NCI-H226 (cell line): ENCODE measurements around the gene RNF212.

Source experiments
- DNase-seq: peaks from one replicate; pipeline ENCODE4 v3.0.0-alpha.2; 2015

Gene RNF212

DNA sequence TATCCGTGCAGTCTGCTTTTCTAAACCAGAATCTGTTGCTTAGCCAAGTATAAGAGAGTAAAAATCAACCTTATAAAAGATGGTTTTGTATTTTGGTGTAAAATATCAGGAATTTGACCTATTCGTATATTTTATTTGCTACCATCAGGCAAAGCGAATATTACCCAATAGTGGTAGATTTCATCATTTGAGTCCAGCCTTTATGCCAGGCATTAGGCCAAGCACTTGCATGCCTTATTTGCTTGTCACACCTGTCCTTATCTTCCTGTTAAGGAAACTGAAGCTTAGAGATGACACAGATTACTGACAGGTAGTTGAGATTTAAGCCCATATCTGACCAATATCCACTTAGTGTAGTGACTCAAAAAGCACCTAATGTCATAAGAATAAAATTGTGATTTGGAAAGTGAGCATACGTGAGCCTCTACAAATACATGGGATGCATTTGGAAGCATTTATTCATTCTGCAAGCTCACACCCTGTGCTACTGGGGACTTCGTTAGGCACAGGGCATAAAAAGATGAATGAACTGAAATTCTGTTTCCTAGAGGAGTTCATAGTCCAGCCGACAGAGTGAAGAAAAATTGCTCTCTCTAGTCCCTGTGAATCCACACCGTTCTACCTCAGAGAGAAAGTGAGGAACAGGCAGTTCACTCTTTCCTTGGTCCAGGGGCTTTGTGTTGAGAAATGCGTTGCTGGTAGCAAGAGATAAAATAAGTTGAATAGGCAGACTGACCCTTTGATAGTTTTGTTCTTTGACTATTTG is 2.3 kb upstream of the RNF212 start:
- DNase-seq = peak; percentile 16

DNA sequence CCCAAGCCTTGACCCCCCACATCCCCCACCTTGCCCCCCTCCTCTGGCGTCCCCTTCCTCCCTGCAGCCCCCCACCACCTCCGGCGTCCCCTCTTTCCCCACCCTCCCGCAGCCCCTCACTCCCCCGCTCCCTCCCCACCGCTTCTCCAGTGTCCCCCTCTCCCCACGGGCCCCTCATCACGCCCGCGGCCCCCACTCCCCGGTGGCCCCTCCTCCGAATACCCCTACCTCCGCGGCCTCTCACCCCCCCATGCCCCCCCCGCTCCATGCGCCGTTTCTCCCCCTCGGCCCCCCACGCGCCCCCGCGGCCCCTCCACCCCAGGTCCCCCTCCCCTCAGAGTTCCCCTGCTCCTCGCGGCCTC is 562 bp downstream of the RNF212 start:
- DNase-seq = no peak

- no peak for DNase-seq
Measured at GRCh38 chr4:1112174-1112820, 1.1 kb downstream of the RNF212 start.

GRCh38 chr4:1111259-1111809 is 2.0 kb downstream of the RNF212 start:
- DNase-seq = no peak

- DNase-seq = no peak
Measured at GRCh38 chr4:1109898-1110506, 3.4 kb downstream of the RNF212 start.

GRCh38 chr4:1109333-1109732 is 4.0 kb downstream of the RNF212 start:
- no peak for DNase-seq

DNA sequence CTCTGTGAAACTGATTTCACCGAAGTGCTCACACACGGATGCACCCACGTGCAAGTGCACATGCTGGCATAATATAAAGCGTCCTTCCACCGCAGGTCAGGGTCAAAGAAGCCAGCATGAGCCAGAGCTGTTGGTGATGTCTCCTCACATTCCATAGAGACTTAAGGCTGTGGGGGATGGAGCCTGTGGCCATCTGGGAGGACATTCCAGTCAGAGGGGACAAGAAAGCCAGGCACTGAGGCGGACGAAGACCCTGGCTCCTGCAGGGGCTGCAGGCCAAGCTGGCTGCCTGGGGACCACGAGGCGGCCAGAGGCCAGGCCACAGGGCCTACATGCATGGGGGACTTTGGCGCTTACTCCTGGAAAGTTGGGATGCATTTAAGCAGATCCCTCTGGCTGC is 7.7 kb downstream of the RNF212 start:
- no peak for DNase-seq

GRCh38 chr4:1105067-1105466 is 8.3 kb downstream of the RNF212 start:
- no peak for DNase-seq

GRCh38 chr4:1104647-1105046 is 8.7 kb downstream of the RNF212 start:
- DNase-seq = no peak

DNA sequence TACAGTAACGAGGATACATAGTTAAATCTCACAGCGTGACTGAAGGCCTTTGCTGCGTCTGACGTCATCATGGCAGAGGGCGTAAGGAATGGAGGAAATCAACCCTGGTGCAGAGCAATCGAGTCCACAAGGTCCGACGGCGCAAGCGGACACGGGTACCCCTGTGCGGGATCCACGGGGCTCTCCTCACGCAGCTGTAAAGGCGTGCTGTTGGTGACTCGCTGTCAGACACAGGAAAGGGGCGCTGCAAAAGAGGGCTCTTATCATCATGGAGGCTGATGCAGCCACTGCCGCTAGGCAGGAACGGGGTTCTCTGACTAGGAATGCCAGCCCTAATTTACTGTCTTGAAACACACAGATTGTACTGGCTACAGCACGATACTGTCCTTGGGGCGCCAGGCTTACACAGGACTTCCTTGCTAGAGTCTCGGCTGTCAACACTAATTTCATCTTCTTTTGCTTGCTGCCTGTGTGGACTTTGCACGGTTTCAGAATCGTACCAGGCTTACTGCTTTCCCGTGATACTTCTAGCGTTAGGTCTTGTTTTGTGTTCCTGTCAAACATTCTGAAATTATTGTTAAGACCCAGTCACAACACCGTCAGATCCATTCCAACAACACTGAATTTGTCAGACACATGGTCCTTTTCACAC is 13.6 kb downstream of the RNF212 start:
- DNase-seq = no peak

- no peak for DNase-seq
Measured at GRCh38 chr4:1099270-1099669, 14.1 kb downstream of the RNF212 start.

DNA sequence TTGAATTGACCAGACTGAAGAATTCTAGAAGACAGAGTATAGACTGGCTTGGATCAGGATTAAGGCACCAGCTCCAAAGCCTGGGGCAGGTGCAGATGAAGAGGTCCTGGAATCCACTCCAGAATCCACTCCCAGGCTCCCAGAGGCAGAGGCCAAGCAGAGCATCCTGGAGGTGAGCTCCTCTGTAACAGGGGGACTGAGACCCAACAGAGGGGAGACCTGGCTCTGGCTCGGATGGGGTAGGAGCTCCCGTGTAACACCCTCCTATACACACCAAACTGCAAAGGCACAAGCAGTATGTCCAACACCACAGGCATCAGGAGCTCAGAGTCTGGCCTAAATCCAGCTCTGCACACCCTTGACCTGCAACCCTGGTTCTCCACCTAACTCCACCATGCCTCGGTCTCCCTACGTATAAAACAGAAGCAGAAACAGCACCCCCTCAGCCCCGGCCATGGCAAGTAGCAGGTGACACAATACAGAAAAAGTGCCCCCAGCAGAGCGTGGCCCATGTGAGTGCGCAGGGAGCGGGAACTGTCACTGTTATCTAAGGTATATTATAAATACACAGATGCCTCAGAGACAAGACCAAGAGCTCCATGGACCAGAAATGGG is 14.9 kb downstream of the RNF212 start:
- DNase-seq = no peak

- DNase-seq = no peak
Measured at GRCh38 chr4:1097553-1097952, 15.8 kb downstream of the RNF212 start.

- no peak for DNase-seq
Measured at GRCh38 chr4:1096841-1097240, 16.5 kb downstream of the RNF212 start.

DNA sequence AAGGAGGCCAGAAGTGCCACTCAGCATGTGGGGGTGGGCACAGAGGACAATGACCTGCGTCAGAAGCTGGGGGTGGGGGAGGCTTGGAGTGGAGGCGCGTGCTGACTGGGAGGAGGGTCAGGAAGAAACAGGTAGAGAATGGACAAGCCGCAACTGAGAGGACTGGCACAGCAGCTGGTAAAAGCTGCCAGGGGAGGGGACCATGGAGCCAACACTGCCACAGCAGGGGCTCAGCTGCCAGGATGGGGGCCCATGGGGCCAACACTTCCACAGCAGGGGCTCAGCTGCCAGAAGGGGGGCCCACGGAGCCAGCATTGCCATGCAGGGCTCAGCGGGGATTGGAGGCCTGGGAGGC is 19.1 kb downstream of the RNF212 start:
- DNase-seq = no peak

GRCh38 chr4:1093391-1094335 is 19.7 kb downstream of the RNF212 start:
- no peak for DNase-seq

GRCh38 chr4:1092983-1093361 is 20.4 kb downstream of the RNF212 start:
- no peak for DNase-seq

GRCh38 chr4:1092026-1092982 is 21.1 kb downstream of the RNF212 start:
- DNase-seq = no peak

GRCh38 chr4:1091561-1091995 is 21.8 kb downstream of the RNF212 start:
- DNase-seq = no peak
